Lower lobe of right lung (tissue), 2 donors: ENCODE data around the gene INPP4A. TPM values are rescaled to one million over a fixed set of nuclear protein-coding genes. Genes with fewer than 3 reads are reported as not detected.

Experiments used
- ATAC-seq, 2 donors: fragments of 200-7000 bp; cut with Tn5 transposase; one replicate each; pipeline ENCODE4 v1.9.1; 2020 to 2022; ENCODE audit warnings: mild to moderate bottlenecking in 2 of 2, moderate library complexity in 2 of 2
- DNase-seq: peaks from one replicate; pipeline ENCODE4 v3.0.0-alpha.2; 2020
- H3K27ac ChIP-seq: fragments of 200-600 bp; one replicate; pipeline ENCODE4 v1.8.0; 2022
- H3K27me3 ChIP-seq: fragments of 200-600 bp; one replicate; pipeline ENCODE4 v1.8.0; 2022; ENCODE audit warnings: low read depth
- H3K36me3 ChIP-seq: fragments of 200-600 bp; one replicate; pipeline ENCODE4 v1.8.0; 2022; ENCODE audit warnings: mild to moderate bottlenecking
- H3K4me1 ChIP-seq: fragments of 200-600 bp; one replicate; pipeline ENCODE4 v1.8.0; 2022
- H3K4me3 ChIP-seq: fragments of 200-600 bp; one replicate; pipeline ENCODE4 v1.8.0; 2022; ENCODE audit warnings: mild to moderate bottlenecking
- H3K9me3 ChIP-seq: fragments of 200-600 bp; one replicate; pipeline ENCODE4 v1.8.0; 2022
- CTCF ChIP-seq: fragments of 200-600 bp; IDR thresholded peaks from one replicate; pipeline ENCODE4 v1.8.0; 2022; ENCODE audit warnings: antibody characterized with exemption, mild to moderate bottlenecking
- intact Hi-C: fragments of 100-400 bp; cut with DNase I; formaldehyde crosslinking; loops from one replicate; pipeline ENCODE4 v1.11.0; 2022
- total RNA-seq: library from RNA; stranded (reverse); fragmentation: NEBNext Ultra II Directional; extraction: Animal tissue kit (Norgen Biotek cat#: 25700); gene quantifications from one replicate; pipeline ENCODE4 v1.2.1, GENCODE V29; 2021
- donor health status: DM: no; HTN: yes; CAD: no; lungs with severe emphysema.

INPP4A gene
- total RNA-seq, 1 donor from 2014 or later = 35.6 TPM

DNA sequence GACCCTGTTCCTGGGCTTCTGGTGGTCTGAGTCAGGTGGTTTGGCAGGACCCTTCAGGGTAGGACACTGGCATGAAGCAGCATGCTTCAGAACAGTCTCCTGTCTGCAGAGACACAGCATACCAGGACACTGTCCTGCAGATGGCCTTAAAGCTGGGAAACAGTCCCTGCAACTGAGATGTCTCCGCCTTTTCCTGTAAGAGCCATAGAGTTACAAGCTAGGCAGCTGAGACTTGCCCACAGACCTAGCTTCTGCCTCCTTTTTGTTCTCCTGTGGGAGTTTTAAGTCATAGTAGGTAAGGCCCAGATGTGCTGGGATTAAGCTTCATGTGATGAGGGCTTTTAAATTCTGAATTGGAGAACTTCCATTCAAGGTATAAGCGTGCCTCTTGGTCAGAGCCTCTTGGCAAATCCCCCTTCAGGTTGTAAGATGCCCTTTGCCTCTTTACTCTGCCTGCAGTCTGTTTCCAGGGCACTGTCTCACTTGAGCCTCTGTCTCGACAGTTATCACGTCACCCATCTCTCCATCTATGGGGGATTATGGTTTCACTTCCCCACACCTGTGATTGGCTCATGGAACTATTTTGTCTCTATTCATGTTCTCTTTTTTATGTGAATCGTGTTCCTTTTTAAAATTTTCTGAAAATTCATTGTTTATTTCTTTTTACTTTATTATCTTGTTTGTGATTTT, 111.8 kb downstream of the INPP4A start:
- peaks cover 85% of the 10 kb centered on the region for H3K36me3 ChIP-seq
- no peak for ATAC-seq
- intact Hi-C loops = no loop called here

DNA sequence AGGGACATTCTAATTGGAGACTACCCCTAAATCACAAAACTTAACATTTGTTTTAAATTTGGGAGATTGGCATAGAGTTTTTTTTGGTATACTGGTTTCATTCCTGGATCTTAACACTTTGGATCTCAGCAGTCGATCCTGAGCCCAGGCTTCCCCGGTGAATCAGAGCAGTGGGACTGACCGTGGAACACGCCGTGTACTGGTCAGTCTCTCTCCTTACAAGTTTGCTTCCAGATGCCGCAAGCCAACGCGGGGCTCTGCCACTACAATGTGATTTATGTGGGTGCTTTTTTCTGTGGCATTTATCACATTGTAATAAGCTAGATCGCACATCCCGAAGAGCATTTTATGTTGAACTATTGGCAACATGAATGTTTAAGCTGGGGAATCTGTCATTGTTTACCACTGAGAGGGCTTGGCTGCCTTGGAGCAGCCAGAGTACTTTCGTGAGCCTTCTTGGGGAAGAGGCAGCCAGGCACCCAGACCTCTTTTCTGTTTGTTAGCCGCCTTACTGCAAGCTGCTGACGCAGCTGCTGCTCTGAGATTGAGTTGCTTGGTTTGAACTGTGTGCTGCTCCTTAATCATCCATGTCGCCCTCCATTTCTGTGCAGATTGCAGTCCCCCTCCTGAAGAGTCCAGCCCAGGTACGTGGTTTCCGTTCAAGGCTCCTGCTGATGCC, 114.3 kb downstream of the INPP4A start:
- no peak for TF ChIP-seq CTCF
- no peak for DNase-seq
- no peak for ATAC-seq
- intact Hi-C loops = no loop called here
- Histone ChIP-seq H3K27me3 (no peaks in the 10 kb centered on the region), H3K9me3 (no peaks in the 10 kb centered on the region), H3K36me3 (peaks cover 68% of the 10 kb centered on the region), H3K27ac (no peak overlapping the region), H3K4me3 (no peak overlapping the region), H3K4me1 (peaks cover 10% of the 10 kb centered on the region)

More for the DNA sequence above, 111.8 kb downstream of the INPP4A start:
- Histone ChIP-seq H3K27ac (no peak overlapping the region), H3K27me3 (no peaks in the 10 kb centered on the region), H3K4me3 (no peak overlapping the region), H3K4me1 (no peaks in the 10 kb centered on the region), H3K9me3 (no peaks in the 10 kb centered on the region)
- no peak for TF ChIP-seq CTCF
- no peak for DNase-seq

GRCh38 chr2:98559581-98559980, 114.9 kb downstream of the INPP4A start:
- intact Hi-C loops = no loop called here
- Histone ChIP-seq H3K36me3 (peaks cover 68% of the 10 kb centered on the region), H3K4me3 (no peak overlapping the region), H3K9me3 (no peaks in the 10 kb centered on the region), H3K27me3 (no peaks in the 10 kb centered on the region), H3K27ac (no peak overlapping the region), H3K4me1 (peaks cover 10% of the 10 kb centered on the region)
- no peak for TF ChIP-seq CTCF
- DNase-seq = no peak
- ATAC-seq = no peak

DNA sequence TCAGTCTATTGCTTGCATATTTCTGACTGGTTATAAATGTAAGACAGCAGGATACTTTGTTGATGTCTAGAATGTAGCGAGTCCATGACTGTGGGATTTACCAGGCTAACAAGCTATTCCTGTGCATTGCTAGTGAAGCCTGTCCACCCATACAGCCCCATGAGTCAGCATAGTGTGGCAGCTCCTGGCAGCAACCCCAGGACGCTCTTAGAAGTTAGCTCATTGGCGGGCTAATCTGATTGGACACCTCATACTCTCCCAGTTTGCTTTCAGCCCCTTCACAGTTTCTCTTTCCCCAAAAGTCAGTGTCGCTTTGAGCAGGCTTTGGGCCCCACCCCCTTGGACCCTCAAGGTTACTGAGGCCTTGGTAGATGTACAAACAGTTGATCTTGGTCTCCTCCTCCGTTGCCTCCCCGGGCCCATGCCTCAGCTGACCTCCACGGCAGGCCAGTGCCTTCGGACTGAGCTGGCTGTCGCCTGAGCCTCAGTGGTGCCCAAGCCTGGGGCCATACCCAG, 115.7 kb downstream of the INPP4A start:
- H3K4me1 ChIP-seq = peaks cover 10% of the 10 kb centered on the region
- ATAC-seq (no peak), DNase-seq (no peak)
- no peaks in the 10 kb centered on the region for H3K27me3 ChIP-seq
- H3K9me3 ChIP-seq = no peaks in the 10 kb centered on the region
- intact Hi-C loops = no loop called here
- no peak for TF ChIP-seq CTCF
- no peak overlapping the region for H3K4me3 ChIP-seq
- peaks cover 68% of the 10 kb centered on the region for H3K36me3 ChIP-seq
- H3K27ac ChIP-seq = no peak overlapping the region

GRCh38 chr2:98561018-98561417, 116.4 kb downstream of the INPP4A start:
- no peak for DNase-seq
- Histone ChIP-seq H3K27me3 (no peaks in the 10 kb centered on the region), H3K4me3 (no peak overlapping the region), H3K4me1 (peaks cover 10% of the 10 kb centered on the region), H3K9me3 (no peaks in the 10 kb centered on the region), H3K27ac (no peak overlapping the region), H3K36me3 (peaks cover 68% of the 10 kb centered on the region)
- intact Hi-C loops = no loop called here
- TF ChIP-seq CTCF = no peak
- ATAC-seq = no peak
